SU-DHL-6 (cell line): Measurements from ENCODE around the gene VWF.

ENCODE experiments used
- CTCF ChIP-seq: fragments of 200-600 bp; sonication (generic); IDR thresholded peaks from one replicate; pipeline ENCODE4 v1.5.1; 2017; ENCODE audit warnings: antibody characterized with exemption, mild to moderate bottlenecking, low read length, moderate library complexity; ENCODE audit not compliant: insufficient read depth, poor library complexity, severe bottlenecking
- EZH2phosphoT487 ChIP-seq: fragments of 200-600 bp; sonication (generic), shearing (Covaris generic); conservative IDR thresholded peaks from 2 replicates; pipeline ENCODE4 v1.6.1; 2018; ENCODE audit warnings: mild to moderate bottlenecking, antibody characterized with exemption, low read length, moderate library complexity, mixed read lengths

GRCh38 chr12:6031001-6031400, 93.5 kb downstream of the VWF start:
- no peak for TF ChIP-seq CTCF
- TF ChIP-seq EZH2phosphoT487 = no peak
